HG02642 (cell line): ENCODE data around the gene WSB1.
A peak's percentile ranks its signal among the peaks of the same experiment; 100 is the strongest.
"Not testable (repeated sequence)": the region's sequence is repeated elsewhere in the genome, so short reads cannot be mapped to it uniquely, and the experiment has no call there.

ENCODE experiments used
- ATAC-seq: cut with Tn5 transposase; IDR thresholded peaks from one replicate; pipeline ENCODE4 v1.9.1; 2021; ENCODE audit warnings: mild to moderate bottlenecking; ENCODE audit not compliant: unreplicated experiment, poor library complexity

The WSB1 gene

GRCh38 chr17:27279132-27279531 is 14.8 kb upstream of the WSB1 start:
- ATAC-seq, result not testable (repeated sequence)

DNA sequence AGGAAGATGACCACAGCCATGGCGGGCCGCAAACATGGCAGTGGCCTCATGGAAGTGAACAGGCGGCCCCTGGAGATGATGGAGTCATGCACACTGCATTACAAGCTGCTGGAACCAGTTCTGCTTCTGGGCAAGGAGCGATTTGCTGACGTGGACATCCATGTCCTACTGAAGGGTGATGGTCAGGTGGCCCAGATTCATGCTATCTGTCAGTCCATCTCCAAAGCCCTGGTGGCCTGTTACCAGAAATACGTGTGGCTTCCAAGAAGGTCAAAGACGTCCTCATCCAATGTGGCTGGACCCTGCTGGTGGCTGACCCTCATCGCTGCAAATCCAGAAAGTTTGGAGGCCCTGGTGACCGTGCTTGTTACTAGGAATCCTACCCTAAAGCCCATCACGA is 13.4 kb upstream of the WSB1 start:
- ATAC-seq, result no peak

- ATAC-seq, result no peak
Observed at GRCh38 chr17:27281438-27281837, 12.5 kb upstream of the WSB1 start.

GRCh38 chr17:27282054-27282551 is 11.8 kb upstream of the WSB1 start:
- ATAC-seq, result peak; percentile 70

- no peak for ATAC-seq
Observed at GRCh38 chr17:27283060-27283459, 10.9 kb upstream of the WSB1 start.

DNA sequence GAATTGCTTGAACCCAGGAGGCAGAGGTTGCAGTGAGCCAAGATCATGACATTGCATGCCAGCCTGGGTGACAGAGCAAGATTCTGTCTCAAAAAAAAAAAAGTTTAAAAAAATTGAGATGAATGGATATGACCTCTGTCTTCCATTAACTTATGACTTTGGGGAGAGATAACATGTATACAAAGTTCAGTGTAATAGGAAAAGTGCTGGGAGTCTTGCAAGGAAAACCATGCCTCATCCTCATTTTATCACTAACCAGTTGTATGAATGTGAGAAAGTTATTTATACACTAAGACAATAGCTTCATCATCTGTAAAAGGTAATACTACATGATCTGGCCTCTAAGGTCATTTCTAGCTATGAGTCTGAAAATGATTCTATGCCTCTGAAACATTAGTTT is 10.2 kb upstream of the WSB1 start:
- ATAC-seq, result no peak

- ATAC-seq, result no peak
Observed at GRCh38 chr17:27284811-27285415, 9.0 kb upstream of the WSB1 start.

GRCh38 chr17:27285516-27285915 is 8.4 kb upstream of the WSB1 start:
- ATAC-seq, result no peak

- ATAC-seq, result no peak
Observed at GRCh38 chr17:27288183-27288582, 5.7 kb upstream of the WSB1 start.

DNA sequence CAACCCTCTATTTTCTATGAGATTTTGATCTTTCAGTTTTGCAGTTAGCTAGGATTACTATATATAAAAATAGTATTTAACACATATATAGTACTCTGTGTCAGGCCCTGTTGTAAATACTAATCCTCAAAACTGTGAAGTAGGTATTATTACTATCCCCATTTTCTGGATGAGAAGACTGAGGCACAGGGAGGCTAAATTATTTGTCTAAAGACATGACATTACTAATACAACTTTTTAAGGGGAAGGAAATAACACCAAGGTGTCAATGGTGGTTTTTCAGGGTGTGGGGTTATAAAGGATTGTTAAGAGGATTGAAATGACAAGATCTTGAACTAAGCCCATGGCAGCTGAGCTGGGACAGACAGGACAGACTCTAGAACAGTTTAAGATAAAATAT is 4.1 kb upstream of the WSB1 start:
- no peak for ATAC-seq

DNA sequence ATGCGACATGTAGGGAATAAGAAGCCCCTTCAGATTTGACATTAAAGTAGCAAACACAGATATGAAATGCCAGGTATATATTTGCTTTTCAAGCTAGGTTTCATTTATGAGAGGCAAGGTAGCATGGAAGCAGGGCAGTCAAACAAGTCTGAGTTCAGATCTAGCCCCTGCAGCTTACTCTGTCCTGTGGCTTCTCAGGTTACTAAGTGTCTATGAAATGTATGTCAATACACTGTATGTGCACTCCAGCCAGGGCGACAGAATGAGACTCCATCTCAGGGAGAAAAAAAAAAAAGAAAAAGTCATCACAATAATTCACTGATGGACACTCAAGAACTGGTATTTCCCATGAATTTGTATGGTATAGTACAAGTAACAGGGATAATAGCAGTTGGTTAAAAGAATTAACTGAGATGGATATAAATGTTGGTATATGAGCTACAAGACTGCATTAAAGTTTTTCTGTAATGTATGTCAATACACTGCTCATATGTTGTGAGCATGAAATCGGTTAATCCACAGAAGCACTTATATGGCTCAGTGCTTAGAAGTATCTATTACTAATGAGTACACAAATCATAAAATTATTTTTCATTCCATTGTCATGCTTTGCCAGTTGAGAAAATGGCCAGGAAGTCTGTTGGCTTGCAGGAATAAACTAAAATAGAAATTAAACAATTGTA is 2.9 kb upstream of the WSB1 start:
- ATAC-seq, result no peak

DNA sequence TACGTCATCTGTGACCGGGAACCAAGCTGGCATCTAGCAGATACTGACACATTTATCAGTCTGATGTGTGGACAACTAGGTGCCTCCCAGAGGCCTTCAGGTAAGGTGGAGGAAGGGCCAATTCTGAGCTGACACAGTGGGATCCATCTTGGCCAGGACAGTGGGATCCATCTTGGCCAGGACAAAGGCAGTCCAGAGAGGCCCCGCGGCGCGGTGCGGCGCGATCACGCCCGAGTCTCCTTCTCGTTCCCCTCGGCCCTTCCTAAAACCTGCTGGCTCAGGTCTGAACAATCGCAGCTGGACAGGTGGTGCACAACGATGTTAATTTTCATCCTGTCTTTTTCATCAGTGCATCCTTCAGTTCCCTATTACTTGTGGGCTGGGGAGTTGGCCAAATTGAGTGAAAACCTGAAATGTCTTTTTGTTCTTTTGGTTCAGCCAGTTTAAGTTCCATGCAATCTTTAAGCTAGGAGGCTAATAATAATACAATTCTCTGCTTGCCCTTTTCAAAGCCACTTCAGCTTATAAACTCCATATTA is 486 bp upstream of the WSB1 start:
- no peak for ATAC-seq

DNA sequence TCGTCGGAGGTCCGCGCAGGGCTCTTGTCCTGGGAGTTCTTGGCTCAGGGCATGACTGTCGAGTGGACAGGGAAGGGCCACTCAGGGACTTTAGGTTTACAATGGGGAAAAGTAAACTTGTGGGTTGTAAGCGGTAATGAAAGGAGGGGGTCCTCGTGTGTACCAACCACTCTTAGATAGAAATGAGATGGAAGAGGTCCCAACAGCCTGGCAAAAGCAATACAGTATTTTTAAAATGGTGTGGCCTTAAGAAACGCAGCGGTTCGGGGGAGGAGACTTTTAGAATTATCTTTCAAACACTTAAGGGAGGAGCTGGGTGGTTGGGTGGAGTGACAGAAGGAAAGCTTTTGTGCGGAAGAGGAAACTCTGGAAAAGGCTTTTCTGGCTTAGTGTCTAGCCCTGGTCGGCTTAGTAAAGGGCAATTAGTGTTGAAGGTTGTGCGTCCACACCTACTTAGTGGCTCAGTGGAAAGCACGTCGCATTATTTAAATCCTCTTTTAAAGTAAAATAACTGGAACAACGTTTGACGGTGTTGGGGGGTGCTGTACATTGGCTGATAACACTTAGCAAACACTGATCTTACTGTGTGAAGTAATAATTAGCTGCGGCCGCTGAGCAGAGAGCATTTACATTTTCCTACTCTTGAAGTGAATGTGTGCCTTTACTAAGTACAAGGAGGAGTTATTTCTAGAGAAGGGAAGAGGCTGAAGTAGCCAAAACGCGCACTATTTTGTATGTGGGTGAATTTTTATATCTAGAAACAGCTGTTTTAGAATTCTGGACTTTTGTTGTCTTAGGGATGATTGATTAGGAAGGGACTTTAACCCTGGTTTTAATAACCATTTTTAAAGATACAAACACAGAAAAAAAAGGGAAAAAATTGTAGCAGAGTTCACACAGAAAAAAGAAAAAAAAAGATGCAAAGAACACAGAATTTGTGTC is 1.0 kb downstream of the WSB1 start:
- ATAC-seq, result peak; percentile 49

- no peak for ATAC-seq
Observed at GRCh38 chr17:27295945-27296344, 2.0 kb downstream of the WSB1 start.

DNA sequence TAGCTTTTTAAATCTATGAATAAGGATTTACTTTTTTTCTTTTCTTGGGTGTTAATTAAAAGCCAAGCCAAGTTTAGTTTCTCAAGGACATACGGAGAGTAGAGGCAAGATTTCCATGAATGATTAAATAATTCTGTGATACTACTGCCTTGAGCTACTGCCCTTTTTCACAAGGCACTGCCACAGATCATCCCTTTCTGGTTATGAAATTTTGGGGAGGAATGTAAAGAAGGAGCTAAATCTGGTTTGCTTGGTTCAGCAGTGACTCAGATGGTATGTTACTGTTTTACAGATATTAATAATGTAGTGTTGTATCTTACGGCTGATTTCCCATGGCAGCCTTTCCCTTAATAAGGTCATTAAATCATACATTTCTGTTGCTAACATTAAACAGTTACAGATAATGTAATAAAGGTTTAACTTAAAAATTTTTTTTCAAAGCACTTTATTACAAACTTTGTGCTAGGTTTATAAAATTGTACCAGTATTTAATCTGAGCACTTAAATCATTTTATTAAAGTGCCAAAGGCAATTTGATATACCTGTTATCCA is 2.6 kb downstream of the WSB1 start:
- ATAC-seq, result no peak

- no peak for ATAC-seq
Observed at GRCh38 chr17:27299384-27300049, 5.6 kb downstream of the WSB1 start.

- no peak for ATAC-seq
Observed at GRCh38 chr17:27303734-27304133, 9.8 kb downstream of the WSB1 start.

GRCh38 chr17:27306276-27306835 is 12.4 kb downstream of the WSB1 start:
- ATAC-seq, result no peak

GRCh38 chr17:27310565-27311110 is 16.7 kb downstream of the WSB1 start:
- ATAC-seq, result no peak
